GM21737 (cell line): ENCODE measurements around the gene QARS1.

Experiments used
- ATAC-seq: cut with Tn5 transposase; IDR thresholded peaks from one replicate; pipeline ENCODE4 v1.9.1; 2021; ENCODE audit warnings: mild to moderate bottlenecking, moderate library complexity; ENCODE audit not compliant: unreplicated experiment

The QARS1 gene

DNA sequence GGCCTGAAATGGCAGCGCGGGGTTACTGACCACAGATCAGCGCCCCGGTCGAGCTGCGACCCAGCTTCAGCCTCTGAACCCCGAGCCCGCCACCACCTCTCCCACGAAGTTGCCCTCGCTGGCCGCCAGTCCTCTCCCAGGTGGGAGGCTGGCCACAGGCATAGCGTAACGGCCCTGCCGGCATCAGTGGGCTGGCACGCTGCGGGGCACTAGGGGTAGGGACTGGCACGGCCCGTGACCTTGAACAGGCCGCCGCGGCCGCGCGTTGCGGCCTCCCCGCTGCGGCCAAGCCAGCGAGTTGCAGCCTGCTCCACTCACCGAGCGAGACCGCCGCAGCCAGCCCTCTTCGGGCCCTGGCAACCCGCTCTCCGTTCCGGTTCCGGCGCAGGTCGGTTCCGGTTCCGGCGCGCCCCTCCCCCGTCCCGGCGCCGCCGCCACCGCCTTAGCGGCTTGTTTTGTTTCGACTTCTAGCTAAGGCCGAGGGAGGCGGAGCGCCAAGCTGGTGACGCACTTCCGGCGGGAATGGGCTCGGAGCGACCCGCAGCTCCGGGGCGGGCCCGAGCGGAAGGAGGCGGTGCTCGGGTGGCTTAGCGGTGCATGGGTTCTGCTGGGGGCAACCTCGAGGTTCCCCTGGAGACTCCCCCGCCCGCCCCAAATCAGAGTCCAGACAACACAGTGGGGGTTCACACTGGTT is 16.0 kb upstream of the QARS1 start, which contains the start of gene USP19:
USP19 (minus strand) TSS at position 386 of the 694 bp plus-strand sequence. CDS start 1,678 bp downstream, outside the sequence.
- peak; percentile 85 for ATAC-seq

DNA sequence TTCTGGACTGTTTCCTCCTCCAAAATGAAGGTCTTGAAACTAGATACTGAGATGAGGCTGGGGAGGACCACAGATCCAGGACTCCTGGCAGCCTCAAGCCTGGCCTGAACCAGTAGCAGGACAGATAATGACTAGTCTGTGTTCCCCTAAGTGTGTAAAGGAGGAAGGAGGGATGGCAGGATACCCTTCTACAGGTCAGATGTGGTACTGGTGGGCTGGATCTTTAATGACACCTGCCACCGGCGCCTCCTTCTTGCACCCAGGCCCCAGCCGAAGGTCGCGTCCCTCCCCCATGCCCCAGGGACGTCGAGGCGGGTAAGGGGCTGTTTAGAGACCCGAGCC is 15.5 kb upstream of the QARS1 start:
- no peak for ATAC-seq

DNA sequence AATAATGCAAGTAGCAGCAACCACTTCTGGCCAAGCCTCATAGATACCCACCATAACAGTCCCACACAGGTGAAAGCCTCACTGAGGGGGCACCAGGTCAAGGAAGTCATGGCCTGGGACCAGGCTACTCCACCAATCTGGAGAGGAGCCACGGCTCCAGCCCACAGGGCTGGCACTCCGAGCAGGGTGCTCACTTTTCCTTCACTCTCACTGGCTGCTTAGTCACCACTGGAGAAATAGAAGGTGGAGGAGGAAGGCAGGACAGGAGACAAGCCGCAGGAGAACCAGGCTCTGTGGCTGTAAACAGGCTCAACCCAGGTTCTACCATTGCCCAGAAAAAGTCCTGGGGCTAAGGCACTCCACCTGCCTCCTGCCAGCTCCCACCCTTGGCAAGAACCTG is 14.9 kb upstream of the QARS1 start:
- ATAC-seq = no peak

DNA sequence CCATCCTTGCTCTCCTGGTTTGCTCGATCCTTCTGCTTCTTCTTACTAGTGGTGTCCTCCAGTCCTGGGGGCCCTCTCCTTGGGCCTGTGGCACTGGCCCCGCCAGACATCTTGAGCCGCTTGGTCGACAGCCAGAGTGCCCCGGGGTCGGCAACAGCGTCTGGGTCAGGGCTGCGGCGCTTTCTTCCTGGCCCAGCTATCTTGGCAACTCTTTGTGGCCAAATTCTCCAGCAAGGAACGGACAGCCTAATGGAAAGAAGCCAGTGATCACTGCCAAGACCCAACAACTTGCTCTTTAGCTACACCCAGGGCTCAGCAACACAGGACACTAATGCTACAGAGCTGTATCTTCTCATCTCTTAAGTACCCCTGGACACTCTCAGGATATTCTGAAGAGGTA is 14.5 kb upstream of the QARS1 start:
- no peak for ATAC-seq

DNA sequence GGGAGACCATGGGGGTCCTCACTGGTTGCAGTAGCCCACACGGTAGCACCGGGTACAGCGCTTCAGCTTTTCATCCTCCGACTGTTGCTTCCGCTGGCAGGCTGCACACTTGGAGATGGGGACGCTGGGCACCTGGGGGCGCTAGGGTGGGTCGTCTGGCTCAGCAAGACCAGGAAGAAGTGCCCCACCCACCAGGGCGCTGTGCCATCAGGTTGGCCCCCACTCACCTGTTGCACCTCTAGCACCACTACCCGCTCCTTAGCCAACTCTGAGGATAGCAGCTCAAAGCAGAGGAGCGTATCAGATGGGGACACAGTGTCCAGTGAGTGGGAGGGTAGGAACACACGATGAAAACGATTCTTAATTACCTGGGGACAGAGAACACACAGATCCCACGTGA is 7.7 kb upstream of the QARS1 start:
- ATAC-seq = no peak

DNA sequence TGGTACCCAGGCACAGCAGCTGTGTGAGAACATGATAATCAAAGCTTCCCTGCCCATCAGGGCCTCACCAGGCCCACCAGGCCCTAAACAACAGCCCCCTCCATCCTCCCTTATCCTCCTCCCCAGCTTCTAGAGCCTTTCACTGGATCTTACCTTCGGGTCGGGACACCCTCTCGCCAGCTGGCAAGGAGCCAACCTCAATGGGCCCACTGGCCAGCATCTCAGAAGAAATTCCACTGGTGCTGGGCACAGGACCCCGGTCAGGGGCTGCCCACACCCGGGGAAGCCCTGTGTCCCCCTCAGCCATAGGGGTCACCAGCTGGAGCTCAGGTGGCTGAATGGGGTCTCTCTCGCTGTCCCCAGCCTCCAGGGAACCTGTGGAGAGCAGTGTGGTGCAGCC is 6.8 kb upstream of the QARS1 start:
- ATAC-seq = no peak

DNA sequence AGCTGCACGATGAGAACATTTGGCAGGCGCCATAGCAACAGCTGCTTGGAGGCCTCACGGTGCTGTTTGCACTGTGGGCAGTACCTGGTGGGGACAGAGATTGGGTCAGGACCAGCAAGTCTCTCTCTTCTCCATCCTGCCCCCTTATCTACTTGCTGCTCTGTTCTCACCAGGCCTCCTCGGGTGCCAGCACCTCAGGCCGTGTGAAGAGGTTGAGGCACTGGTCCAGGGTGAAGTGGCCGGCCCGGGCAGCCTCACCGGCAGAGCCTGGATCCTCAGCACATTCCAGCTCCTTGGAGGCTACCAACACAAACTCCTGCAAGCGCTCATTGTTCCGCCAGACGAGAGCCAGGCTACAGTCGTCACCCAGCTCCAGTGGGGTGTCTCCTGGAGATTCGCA is 6.2 kb upstream of the QARS1 start:
- ATAC-seq = no peak

DNA sequence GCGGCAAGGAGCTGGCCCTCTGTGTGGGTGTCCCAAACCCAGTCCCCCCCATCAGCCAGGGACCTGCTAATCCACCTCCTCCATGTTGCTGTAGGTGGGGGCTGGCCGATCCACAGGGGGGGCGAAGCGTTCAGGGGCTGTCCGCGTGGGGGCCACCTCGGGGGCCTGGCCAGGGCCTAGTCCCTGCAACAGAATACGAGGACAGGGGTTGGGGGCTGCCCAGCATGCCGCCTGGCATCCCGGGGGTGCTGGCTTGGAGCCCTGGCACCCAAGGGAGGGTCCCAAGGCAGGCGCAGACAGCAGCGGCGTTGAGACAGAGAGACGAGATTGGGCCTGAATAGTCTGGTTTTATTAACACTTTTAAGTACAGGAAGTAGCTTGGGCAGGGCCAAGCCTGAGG is 3.8 kb upstream of the QARS1 start:
- no peak for ATAC-seq

DNA sequence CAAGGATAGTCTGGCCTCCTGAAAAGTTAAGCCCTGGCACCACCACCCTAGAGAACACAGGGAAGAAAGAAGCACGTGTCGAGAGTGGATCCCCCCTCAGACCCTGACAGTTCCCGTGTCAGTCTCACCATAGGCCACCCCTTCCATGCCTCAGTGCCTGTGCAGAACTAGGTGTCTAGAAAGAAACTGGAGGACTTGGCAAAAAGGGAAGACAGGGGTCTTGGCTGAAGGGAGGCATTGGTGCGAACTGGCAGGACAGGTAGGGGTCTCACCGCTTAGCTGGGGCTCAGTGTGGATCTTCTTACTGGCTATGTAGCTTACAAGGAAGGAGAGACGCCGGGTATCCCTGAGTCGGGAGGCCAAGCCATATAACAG is 518 bp downstream of the QARS1 start:
- no peak for ATAC-seq

DNA sequence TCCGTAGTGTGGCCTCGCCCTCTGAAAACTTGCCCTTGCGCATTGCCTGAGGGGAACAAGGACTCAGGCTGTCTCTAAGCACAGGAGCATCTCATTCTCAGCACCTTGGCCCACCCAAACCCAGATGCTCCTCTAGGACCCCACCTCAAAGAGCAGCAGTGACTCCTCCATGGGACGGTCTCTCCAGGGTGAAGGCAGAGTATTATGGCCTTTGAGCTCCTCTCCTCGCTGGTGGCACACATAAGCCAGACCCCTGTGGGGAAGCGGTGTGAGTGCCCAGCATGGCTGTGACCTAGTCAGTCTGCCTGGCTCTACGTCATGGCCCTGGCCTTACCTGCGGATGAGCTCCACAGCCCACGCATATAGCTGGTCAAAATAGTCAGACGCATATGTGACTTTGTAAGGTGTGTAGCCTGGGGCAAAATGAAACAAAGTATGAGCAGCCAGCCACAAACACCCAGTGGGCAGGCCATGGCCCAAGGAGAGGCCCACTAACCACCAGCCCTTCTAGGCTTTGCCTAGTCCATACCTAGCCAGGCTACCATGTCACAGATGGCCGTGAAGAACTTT is 4.4 kb downstream of the QARS1 start:
- ATAC-seq = no peak

DNA sequence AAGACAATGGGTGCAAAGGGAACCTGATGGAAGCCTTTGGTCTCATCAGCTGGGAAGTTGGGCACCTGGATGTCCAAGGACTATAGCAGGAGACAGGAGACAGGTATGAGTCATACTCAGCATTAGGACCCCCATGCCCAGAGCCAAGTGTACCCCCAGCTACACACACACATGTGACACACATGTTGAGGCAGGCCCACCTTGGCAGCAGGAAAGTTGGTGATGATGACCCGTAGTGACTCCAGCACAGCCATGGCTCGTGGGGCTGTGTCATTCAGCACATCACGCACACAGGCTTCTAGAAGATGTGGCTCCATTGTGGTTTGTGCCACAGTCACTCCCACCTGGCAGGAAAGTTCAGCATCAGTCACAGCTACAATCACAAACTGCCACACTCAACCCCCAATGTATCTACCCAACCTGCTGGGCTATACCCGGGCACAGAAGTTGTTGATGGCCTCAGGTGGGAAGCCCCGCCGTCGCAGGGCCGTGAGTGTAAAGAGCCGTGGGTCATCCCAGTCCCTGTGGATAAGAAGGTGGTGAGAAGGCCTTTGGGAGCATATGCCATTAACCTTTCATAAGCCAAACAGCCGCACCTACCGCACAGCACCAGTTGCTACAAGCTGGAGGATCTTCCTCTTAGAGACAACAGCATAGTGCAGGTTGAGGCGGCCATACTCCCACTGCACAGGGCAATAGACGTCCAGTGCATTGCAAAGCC is 5.5 kb downstream of the QARS1 start:
- no peak for ATAC-seq

DNA sequence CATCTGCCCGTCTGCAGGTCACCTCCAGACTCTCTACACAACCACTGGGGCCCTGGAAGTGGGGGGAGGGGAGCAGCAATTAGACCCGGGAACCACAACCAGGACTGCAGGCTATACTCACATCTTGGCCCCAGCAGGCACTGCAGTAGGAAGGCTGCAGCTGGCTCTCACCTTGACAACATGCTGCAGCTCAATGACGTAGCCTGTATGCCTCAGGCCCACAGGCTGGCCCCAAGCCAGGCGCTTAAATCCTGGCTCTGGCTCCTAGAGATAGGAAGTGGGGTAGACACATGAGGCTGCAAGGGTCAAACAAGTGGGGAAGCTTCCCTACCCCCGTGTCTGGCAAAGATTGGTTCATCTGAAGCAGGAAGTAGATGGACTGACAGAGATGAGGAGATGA is 6.1 kb downstream of the QARS1 start:
- no peak for ATAC-seq

DNA sequence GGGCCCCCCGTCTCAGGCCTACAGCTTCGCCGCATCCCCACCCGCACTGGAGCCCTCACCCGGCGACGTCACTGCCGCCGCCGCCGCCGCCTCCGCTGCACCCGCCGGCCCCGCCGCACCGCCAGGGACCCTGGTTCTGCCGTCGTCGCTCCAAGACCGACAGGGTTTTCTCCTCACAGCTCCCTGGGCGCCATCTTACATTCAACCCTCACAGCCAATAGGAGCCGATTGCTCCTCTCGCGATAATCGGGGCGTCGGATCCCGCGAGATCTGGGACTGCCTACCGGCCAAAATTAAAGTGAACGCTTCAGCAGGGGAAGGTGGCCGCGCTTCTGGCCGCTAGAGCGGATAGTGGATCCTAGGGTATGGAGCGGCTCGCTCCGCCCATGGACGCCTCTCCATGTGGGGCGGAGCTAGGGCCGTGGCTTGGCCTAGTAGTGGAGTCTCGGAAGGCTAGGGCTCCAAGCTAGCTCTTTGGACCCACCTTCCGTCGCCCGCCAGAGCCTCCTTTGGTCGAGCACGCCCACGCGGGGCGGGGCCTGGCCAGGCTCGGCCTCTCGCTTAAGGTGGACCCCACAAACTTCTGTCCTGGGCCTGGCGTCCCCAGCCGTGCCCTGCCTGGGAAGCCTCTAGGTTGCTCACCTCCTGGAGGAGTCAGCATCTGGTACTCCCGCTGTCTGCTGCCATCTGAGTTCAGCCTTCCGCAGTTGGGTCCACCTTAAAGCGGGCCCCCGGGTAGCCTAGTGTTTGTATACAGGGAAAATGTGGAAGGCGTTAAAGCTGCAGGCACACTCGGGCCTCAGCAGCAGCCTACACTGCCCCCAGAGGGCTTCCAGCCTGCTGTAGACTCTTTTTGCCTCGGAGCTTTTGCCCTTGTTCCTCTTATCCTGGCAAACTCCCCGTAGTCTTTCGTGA is 10.4 kb downstream of the QARS1 start, which contains the start of gene QRICH1:
QRICH1 (minus strand) TSS at position 219 of the 915 bp plus-strand sequence. CDS start 17,054 bp downstream, outside the sequence.
- peak; percentile 73 for ATAC-seq

DNA sequence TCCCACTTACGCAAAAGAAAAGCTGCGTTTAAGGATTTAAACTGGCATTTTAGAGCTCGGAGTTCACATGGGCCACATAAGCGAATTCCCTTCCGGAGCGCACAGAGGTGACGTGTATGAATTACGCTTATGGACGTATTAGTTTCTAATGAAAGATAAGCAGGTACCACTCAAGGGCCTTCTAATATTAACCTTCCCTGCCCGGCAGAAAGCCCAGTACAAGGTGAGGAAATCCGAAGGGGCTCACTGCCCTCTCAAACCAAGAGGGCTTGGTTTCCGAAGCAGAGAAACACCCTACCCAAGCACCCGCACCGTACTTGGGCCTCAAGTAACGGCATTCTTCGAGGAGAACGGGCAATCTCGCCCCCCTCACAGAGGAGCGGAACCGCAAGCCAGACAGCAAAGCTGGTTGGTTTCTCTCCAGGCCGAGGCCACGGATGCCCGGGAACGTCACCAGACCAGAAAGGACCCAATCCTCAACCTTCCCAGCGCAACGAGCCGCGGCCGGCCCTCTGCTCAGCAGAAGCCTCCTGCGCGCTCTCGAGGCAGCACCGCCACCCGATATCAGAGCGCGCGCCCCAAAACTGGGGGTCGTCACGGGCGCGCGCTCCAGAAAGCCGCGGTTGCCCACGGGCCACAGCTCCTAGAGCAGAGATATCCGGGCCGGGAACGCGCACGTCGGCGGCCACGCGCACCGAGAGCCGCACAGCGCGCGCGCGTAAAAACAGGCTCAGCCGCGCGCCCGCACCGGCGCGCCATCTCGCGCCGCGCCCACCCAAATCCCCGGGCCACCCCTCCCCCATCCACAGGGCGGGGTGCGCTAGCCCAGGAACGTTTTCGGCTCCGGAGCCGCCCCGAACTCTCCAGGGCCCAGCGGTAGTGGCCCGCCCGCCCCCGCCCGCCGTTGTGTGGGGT is 11.4 kb downstream of the QARS1 start:
- ATAC-seq = peak; percentile 29

DNA sequence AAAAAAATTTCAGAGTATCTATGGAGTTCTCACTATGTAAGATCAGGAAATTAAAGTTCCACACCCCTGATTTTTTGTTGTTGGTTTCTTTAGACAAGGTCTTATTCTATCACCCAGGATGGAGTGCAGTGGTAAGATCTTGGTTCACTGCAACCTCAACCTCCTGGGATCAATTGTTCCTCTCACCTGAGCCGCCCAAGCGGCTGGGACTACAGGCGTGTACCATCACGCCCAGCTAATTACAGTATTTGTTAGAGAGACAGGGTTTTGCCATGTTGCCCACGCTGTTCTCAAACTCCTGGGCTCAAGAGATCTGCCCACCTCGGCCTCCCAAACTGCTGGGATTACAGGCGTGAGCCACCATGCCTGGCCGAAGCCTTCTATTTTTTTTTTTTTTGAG is 23.1 kb downstream of the QARS1 start:
- ATAC-seq = no peak

DNA sequence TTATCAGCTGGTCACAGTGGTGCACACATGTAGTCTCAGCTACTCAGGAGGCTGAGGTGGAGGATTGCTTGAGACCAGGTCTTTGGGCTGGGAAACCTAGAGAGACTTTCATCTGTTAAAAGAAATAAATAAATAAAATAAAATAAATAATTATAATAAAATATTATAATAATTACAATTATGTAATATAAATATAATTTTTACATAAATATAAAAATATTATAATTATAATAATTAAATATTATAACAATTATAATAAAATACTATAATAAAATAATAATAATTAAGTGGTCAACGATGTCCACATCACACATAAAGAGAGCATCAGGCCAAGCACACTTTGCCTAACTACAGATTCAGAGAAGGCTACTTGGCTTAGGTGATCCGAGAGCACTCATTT is 25.3 kb downstream of the QARS1 start:
- ATAC-seq = no peak

DNA sequence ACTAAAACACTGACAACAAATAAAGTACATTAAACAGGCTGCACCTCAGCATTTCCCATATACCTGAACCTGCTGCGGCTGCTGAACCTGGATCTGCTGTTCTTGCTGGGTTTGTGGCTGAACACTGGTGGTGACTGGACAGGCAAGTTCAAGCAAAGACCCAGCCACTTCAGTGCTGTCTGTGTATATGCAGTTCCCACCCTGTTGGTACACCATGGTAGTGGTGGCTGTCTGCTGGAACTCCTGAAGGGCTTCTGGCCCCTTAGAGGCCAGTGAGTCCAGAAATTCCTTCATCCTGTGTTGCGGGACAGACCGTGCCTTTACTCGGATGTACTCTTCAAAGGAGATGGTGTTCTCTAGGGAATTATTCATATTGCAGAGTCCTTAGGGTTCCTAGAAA is 27.9 kb downstream of the QARS1 start:
- ATAC-seq = no peak

DNA sequence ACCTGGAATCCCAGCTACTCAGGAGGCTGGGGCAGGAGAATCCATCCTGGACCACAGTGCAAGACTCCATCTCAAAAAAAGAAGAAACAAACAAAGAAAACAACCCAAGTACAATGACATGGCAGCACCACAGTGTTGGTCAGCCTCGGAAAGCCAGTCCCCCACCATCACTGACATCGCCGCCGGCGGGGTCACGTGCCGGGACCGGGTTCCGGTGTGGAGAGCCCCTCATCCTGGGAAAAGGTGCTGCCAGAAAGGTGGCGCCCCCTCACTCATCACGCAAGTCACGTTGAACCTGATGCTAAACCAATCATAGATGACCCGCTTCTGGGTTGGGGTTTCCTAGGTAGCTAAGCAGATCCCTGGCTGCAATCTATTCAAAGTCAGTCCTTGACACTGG is 28.4 kb downstream of the QARS1 start:
- ATAC-seq = no peak

DNA sequence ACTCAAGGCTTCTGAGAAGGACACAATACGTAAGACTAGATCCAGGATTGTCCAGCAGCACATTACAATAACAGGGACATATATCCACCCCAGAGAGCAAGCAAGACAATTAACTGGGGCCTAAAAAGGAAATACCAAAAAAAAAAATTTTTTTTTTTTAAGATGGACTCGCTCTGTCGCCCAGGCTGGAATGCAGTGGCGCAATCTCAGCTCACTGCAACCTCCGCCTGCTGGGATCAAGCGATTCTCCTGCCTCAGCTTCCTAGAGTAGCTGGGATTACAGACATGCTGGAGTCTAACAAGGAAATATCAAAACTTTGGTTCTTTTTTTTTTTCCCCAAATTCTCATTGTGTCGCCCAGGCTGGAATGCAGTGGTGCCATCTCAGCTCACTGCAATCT is 46.5 kb downstream of the QARS1 start:
- no peak for ATAC-seq

DNA sequence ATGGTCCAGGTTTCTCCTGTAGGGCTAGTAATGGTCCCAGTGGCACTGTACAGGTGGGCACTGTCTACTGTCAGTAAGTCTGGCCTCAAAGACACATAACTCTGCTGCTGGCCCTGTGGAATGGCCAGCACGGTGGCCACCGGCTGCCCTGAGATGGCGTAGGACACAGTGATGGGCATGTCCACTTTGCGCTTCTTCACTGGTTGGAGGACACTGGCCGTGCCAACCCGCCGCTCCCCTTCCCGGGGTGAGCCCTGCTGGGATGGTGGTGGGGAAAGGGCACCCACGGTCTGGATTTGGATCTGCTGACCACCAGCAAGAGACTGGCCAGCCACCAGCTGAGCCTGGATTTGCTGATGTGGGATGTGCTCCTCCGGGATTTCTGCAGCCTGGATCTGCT is 47.3 kb downstream of the QARS1 start:
- no peak for ATAC-seq
